Measurements from ENCODE around the gene CAPN13.

CAPN13 gene

DNA sequence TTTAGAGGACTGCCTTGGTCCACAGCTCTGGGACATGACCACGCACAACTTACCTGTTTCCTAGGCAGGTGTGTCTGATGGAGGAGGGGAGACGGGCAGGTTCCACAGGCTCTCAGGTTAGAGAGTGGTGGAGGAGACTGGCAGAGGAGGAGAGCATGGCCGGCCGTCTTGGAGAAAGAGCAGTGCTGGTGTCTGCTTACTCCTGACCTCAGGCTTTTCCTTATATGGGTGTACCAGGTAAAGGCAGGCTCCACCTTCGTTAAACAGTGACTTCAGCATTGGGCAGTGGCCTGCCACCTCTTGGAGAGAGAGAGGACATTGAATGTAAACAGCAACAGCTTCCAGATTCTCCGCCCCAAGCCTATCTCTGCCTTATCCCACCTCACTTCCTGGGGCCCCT lies at the start of gene CAPN13:
TSS of gene CAPN13 (minus strand) at position 198 of the 400 bp plus-strand sequence. CDS start 20,121 bp downstream, outside the sequence.
- DNase-seq (ENCODE audit: low read depth in 2 of 3, low spot score in 2 of 3): no peak

DNA sequence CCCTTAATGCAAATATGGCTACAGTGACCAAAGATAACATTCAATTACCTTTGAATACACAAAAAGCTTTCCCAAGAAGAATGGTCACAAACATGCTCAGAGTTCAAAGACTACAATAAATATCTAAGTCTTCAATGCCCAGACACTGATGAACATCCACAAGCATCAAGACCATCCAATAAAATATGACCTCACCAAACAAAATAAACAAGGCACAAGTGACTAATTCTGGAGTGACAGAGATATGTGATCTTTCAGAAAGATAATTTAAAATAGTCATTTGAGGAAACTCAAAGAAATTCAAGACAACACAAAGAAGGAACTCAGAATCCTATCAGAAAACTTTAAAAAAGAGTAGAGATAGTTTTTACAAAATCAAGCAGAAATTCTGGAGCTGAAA lies 40.6 kb upstream of the CAPN13 start:
- DNase-seq (ENCODE audit: low read depth in 2 of 3, low spot score in 2 of 3): no peak

- DNase-seq (ENCODE audit: low read depth in 2 of 3, low spot score in 2 of 3): no peak
Measured at GRCh38 chr2:30847329-30847728, 40.1 kb upstream of the CAPN13 start.

GRCh38 chr2:30828586-30828985 lies 21.3 kb upstream of the CAPN13 start:
- no peak for DNase-seq (ENCODE audit: low read depth in 2 of 3, low spot score in 2 of 3)

- DNase-seq (ENCODE audit: low read depth in 2 of 3, low spot score in 2 of 3): no peak
Measured at GRCh38 chr2:30826916-30827315, 19.7 kb upstream of the CAPN13 start.

DNA sequence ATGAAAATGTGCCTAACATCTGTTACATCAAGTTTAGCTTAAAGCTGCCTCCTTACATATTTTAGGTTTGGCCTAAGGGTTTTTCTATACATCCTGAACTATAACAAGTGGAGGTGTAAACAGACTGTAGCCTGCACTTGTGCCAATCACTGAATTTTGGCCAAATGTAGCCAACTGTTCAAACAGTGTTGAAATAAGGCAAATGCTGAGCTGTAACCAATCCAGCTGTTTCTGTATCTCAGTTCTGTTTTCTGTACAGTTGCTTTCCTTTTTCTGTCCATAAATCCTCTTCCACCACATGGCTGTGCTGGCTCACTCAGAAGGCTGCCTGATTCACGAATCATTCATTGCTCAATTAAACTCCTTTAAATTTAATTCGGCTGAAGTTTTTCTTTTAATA lies 19.2 kb upstream of the CAPN13 start:
- no peak for DNase-seq (ENCODE audit: low read depth in 2 of 3, low spot score in 2 of 3)

DNA sequence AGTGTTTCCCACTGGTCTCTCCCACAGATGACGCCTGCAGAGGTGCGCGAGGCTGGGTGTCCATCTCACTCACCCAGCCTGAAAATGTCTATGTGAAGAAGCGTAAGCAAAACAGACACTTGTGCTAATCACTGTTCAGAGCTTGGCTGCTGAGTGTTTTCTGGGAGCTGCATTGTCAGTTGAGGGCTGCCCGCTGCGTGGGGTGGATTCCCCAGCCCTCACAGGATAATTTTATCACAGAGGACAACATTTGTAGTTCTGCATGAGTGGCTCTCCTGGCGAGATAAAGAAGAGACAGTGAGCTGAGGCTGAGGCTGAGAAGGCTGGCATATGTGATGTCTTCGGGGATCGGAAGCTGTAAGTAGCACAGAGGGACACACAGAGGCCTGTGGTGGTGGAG lies 16.2 kb upstream of the CAPN13 start:
- DNase-seq (ENCODE audit: low read depth in 2 of 3, low spot score in 2 of 3): no peak

- no peak for DNase-seq (ENCODE audit: low read depth in 2 of 3, low spot score in 2 of 3)
Measured at GRCh38 chr2:30821960-30822359, 14.7 kb upstream of the CAPN13 start.

GRCh38 chr2:30820381-30821055 lies 13.3 kb upstream of the CAPN13 start:
- no peak for DNase-seq (ENCODE audit: low read depth in 2 of 3, low spot score in 2 of 3)

- DNase-seq (ENCODE audit: low read depth in 2 of 3, low spot score in 2 of 3): no peak
Measured at GRCh38 chr2:30809938-30810337, 2.7 kb upstream of the CAPN13 start.

- DNase-seq (ENCODE audit: low read depth in 2 of 3, low spot score in 2 of 3): no peak
Measured at GRCh38 chr2:30808695-30809094, 1.4 kb upstream of the CAPN13 start.

- no peak for DNase-seq (ENCODE audit: low read depth in 2 of 3, low spot score in 2 of 3)
Measured at GRCh38 chr2:30803281-30803680, 4.0 kb downstream of the CAPN13 start.

- DNase-seq (ENCODE audit: low read depth in 2 of 3, low spot score in 2 of 3): no peak
Measured at GRCh38 chr2:30802611-30803010, 4.6 kb downstream of the CAPN13 start.

DNA sequence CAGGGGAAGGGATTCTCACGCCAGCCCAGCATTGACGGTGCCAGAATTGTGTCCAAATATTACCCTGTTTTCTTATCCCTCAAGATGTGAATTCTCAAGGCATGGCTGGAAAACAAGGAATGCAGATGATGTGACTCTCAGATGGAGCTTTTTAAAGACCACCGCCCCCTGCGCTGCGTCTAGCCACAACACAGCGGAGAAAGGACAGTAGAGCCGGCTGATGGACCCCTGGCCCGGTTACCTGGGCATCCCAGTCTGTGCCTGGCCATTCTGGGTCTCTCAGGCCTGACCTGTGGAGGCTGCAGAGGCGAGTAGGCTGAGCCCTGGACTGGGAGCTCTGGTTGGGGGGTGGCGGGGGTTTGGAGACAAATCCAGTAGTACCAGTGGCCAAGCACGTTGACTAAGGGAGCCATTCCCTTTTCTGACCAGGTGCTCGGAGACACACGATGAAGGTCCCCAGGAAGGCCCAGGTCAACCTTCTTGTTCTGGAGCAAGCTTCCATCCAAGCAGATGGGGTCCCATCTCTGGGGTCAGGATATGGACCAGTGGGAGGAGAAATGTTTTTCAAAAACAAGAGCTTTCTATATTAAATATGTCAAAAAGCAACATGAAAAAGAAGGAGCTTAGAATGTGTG lies 5.3 kb downstream of the CAPN13 start:
- DNase-seq (ENCODE audit: low read depth in 2 of 3, low spot score in 2 of 3): no peak

GRCh38 chr2:30800159-30800558 lies 7.1 kb downstream of the CAPN13 start:
- DNase-seq (ENCODE audit: low read depth in 2 of 3, low spot score in 2 of 3): no peak

DNA sequence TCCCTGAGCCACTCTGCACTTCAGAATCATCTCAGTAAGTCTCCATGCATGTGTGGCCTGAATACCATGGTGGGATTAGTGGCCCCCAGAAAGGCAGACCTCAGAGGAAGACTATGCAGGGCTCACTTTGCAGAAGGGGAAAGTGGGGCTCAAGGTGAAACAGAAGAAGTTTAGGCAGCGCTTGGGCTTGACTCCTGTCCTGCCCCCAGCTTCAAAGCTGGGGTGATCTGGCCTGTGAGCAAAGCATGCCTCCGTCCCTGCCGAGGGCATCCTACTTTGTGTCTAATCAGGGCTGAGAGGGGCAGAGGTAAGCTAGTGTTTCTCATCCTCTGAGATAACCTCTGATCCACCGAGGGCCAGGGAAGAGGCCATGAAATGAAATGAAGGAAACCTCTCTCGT lies 7.9 kb downstream of the CAPN13 start:
- DNase-seq (ENCODE audit: low read depth in 2 of 3, low spot score in 2 of 3): no peak

- DNase-seq (ENCODE audit: low read depth in 2 of 3, low spot score in 2 of 3): no peak
Measured at GRCh38 chr2:30798536-30798991, 8.7 kb downstream of the CAPN13 start.

DNA sequence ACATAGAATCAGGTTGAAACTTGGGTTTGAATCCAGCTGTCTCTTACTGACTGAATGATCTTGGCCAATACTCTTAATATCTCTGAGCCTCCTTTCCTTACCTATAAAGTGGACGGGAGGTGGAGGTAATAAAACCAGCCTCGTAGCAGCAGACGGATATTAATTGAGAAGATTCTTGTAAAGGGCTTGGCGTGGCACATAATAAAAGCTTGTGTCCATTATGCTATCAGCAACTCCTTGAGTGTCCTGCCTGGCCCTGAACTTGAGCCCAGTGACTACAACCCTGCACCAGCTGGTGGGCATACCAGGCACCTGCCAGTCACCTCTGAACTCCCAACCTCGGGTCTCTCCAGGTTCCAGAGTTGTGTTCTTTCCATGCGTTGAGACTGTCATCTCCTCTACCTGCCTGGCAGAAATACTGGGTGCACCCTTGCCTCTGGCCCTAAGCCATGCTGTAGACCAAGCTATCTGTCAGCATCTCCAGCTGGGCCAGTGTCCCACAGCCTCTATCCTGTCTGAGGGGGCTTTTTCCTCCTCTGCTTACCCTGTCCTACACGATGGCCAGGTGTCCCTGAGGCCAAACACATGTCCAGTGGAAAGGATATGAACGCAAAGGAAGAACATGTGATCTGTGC lies 9.7 kb downstream of the CAPN13 start:
- no peak for DNase-seq (ENCODE audit: low read depth in 2 of 3, low spot score in 2 of 3)

- DNase-seq (ENCODE audit: low read depth in 2 of 3, low spot score in 2 of 3): no peak
Measured at GRCh38 chr2:30796699-30797098, 10.5 kb downstream of the CAPN13 start.

DNA sequence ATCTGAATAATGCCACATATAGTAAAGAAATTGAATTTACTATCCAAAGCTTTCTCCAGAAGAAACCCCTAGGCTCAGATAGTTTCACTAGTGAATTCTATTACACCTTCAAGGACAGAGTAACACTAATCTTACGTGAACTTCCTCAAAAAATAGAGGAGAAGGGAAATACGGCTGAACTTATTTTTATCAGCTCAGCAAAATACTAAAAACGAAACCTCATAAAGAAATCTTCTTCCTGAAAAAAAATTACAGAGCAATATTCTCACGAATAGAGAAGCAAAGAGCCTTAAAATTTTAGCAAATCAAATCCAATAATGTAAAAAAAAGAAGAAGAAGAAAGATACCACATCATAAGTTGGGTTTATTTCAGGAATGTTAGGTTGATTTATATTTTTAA lies 14.7 kb downstream of the CAPN13 start:
- DNase-seq (ENCODE audit: low read depth in 2 of 3, low spot score in 2 of 3): no peak

GRCh38 chr2:30790879-30791278 lies 16.4 kb downstream of the CAPN13 start:
- no peak for DNase-seq (ENCODE audit: low read depth in 2 of 3, low spot score in 2 of 3)

DNA sequence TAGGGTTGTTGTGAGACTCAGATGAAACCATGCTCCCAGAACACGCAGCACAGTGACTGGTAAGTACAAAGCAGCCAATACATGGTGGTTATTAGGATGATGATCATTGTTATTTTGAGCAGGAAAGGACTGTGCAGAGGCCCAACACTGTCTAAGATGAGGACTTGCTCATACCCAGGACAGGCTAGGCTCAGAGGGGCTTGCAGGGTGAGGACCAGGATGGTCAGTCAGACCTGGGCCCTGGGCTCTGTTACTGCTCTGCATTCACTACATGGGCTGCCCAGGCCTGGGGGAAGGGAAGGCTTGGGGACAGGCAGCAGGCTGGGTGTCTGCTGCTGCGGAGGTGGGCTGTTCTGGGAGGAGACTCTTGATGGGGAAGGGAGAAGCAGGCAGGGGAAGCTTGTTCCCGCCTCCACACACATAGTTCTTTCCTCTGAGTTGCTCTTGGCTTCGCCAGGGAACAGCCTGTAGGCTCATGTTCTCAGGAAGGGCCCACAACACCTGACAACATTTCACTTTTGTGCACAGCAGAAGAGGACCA lies 17.5 kb downstream of the CAPN13 start:
- DNase-seq (ENCODE audit: low read depth in 2 of 3, low spot score in 2 of 3): no peak

Measured in activated CD8-positive, alpha-beta memory T cell treated with anti-CD3 and anti-CD28 coated beads for 48 hours (primary cell).